ENCODE measurements around the gene SEMG2.

- TF ChIP-seq CTCF (IDR thresholded peaks at IDR 0.05; ENCODE audit: low read length) (no peak), EZH2 (optimal IDR thresholded peaks at IDR 0.05; ENCODE audit: low read depth, low read length) (no peak), EZH2phosphoT487 (IDR thresholded peaks at IDR 0.05; ENCODE audit: low read length) (no peak)
Observed at GRCh38 chr20:45218636-45219035, 2.5 kb upstream of the SEMG2 start.

Data from MM.1S (cell line).